Kidney epithelial cell (primary cell): ENCODE results near the gene RSRC1. TPM values are rescaled to one million over a fixed set of nuclear protein-coding genes. Genes with fewer than 3 reads are reported as not detected.

Experiments
- DNase-seq: peaks from one replicate; pipeline ENCODE4 v3.0.0-alpha.2; 2010; ENCODE audit warnings: low read depth
- H3K27me3 ChIP-seq: 2 replicates; pipeline ENCODE4 v1.6.0; 2011; ENCODE audit warnings: low read length; ENCODE audit not compliant: control insufficient read depth, insufficient read depth
- H3K36me3 ChIP-seq: 2 replicates; pipeline ENCODE4 v1.5.1; 2011; ENCODE audit warnings: low read length; ENCODE audit not compliant: control insufficient read depth, insufficient read depth
- H3K4me3 ChIP-seq: 2 replicates; pipeline ENCODE4 v1.5.1; 2011; ENCODE audit warnings: low read depth, mild to moderate bottlenecking, control low read depth, low read length
- CTCF ChIP-seq: IDR thresholded peaks from 2 replicates; pipeline ENCODE4 v1.5.1; 2011; ENCODE audit warnings: mild to moderate bottlenecking, moderate library complexity, low read length, control low read depth, inconsistent platforms; ENCODE audit not compliant: insufficient read depth, poor library complexity, severe bottlenecking
- total RNA-seq: library from RNA; depleted of rRNA; stranded (reverse); fragments of >200 nt; gene quantifications from 2 replicates; pipeline ENCODE4 v1.2.3, GENCODE V29; 2015

The RSRC1 gene
- total RNA-seq, 1 donor from 2014 or later = 27.4 TPM

DNA sequence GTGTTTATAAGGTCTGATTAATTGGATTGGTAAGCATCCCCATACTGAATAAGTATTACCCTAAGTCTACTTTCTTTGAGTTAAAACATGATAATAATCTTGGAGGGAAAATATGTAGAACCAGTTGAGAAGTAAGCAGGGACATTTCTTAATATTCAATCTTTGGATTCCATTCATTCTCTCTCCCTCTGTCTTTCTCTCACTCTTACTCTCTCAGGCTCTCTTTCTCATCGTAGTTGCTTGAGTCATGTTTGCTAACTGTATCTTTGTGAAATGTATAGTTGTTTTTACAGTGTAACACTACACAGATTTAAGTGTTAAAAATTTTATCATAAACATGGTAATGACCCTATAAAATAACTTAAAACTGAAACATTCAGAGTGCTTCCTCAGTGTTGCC is 163.8 kb downstream of the RSRC1 start:
- H3K27me3 ChIP-seq = no peaks in the 10 kb centered on the region
- no peak for TF ChIP-seq CTCF
- H3K36me3 ChIP-seq = no peaks in the 10 kb centered on the region
- H3K4me3 ChIP-seq = no peak overlapping the region
- no peak for DNase-seq

GRCh38 chr3:158278187-158278586 is 168.3 kb downstream of the RSRC1 start:
- H3K36me3 ChIP-seq = no peaks in the 10 kb centered on the region
- TF ChIP-seq CTCF = no peak
- H3K27me3 ChIP-seq = no peaks in the 10 kb centered on the region
- H3K4me3 ChIP-seq = no peak overlapping the region
- DNase-seq = no peak

DNA sequence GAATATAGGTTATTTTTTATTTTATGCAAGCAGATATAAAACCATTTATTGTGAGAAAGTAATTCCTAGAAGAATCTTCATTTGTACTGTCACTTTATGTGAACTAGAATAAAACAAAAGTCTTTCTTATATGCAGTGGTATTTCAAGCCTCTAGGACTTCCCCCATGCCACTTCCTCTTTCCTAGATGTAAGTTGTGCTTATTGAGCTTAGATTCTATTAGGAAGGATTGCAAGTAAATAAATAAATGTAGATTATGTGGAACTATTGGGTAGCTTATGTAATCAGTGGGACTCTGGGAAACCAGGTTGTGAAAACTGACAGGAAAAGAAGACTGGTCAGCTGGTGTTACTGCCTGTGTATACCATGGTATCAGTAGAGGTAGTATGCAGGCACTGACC is 169.7 kb downstream of the RSRC1 start:
- no peak for TF ChIP-seq CTCF
- DNase-seq = no peak
- Histone ChIP-seq H3K27me3 (no peaks in the 10 kb centered on the region), H3K4me3 (no peak overlapping the region), H3K36me3 (no peaks in the 10 kb centered on the region)

DNA sequence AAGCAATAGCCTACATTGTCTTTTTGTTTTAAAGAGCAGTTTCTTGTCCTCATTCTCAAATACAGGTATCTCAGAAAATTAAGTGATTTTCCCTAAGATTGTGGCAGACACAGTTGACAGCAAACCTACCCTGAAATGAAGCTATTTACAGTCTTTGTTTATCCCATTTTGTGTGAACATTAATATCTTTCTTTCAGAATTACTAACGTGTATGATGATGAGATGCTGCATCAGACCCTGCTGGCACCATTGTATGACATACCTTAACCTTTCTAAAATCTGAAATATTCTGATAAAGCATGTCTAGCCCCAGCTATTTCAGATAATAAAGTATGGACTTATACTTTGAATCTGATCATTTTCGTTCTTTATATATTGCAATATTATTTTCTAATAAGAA is 185.9 kb downstream of the RSRC1 start:
- no peaks in the 10 kb centered on the region for H3K36me3 ChIP-seq
- TF ChIP-seq CTCF = no peak
- H3K27me3 ChIP-seq = no peaks in the 10 kb centered on the region
- DNase-seq = no peak
- H3K4me3 ChIP-seq = no peak overlapping the region

- H3K27me3 ChIP-seq = no peaks in the 10 kb centered on the region
- no peak for DNase-seq
- no peak for TF ChIP-seq CTCF
- H3K4me3 ChIP-seq = no peak overlapping the region
- H3K36me3 ChIP-seq = no peaks in the 10 kb centered on the region
Observed at GRCh38 chr3:158297940-158298339, 188.1 kb downstream of the RSRC1 start.

DNA sequence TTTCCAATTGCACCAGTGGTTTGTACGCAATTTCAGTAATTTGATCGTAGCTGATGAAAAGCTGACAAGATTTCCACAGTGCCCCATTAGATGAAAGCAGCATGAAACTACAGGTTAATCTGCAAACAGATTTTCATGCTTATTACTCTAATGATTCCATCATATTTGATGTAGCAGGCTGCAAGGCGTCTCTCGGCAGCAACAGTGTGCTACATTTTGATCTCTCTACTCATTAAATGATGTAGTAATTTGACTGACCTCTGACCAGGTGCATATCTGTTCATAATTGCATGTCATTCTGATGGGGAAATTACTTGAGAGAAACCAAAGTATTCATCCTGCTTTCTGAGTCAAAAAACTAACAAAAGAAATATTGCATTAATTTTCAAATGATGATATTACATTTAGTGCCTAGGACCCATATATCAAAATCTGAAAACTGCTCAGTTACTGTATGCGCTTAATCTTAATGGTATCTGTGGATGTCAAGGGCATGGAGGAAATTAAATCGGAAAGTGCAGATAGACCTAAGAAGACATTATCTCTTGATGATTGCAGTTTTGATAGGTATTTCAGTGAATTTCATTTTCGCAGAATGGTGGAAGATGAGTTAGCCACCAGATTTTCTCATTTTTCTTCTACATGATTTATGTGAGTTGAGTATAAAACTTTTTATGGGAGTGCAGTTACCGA is 198.5 kb downstream of the RSRC1 start:
- no peak for DNase-seq
- H3K4me3 ChIP-seq = no peak overlapping the region
- no peaks in the 10 kb centered on the region for H3K36me3 ChIP-seq
- H3K27me3 ChIP-seq = no peaks in the 10 kb centered on the region
- no peak for TF ChIP-seq CTCF
